Sigmoid colon (tissue), 7 donors: Measurements from ENCODE around the gene CLCN2. TPM values are rescaled to one million over a fixed set of nuclear protein-coding genes. Genes with fewer than 3 reads are reported as not detected.
A peak's percentile ranks its signal among the peaks of the same experiment; 100 is the strongest.

ENCODE experiments used
- DNase-seq: peaks from one replicate; pipeline ENCODE4 v3.0.0-alpha.2; 2019
- H3K27ac ChIP-seq, 4 donors: fragments of 200-600 bp; sonication (generic); one replicate each; pipeline ENCODE4 v1.5.1; 2016 to 2019; ENCODE audit warnings: mild to moderate bottlenecking in 1 of 4
- H3K27me3 ChIP-seq, 3 donors: fragments of 200-600 bp; sonication (generic); one replicate each; pipeline ENCODE4 v1.5.1; 2019; ENCODE audit warnings: mild to moderate bottlenecking in 1 of 3
- H3K36me3 ChIP-seq, 4 donors: fragments of 200-600 bp; sonication (generic); one replicate each; pipeline ENCODE4 v1.5.1; 2016 to 2019
- H3K4me1 ChIP-seq, 4 donors: fragments of 200-600 bp; sonication (generic); one replicate each; pipeline ENCODE4 v1.5.1; 2017 to 2019
- H3K4me3 ChIP-seq, 4 donors: fragments of 200-600 bp; sonication (generic); one replicate each; pipeline ENCODE4 v1.5.1; 2017 to 2019; ENCODE audit warnings: mild to moderate bottlenecking in 2 of 4, moderate library complexity in 1 of 4
- H3K9me3 ChIP-seq, 4 donors: fragments of 200-600 bp in 3 of 4; sonication (generic) in 3 of 4; one replicate each; pipeline versions ENCODE4 v1.5.1 to v1.6.1; 2013 to 2019
- CTCF ChIP-seq, 4 experiments: fragments of 450-650 bp in 3 of 4; fragments of 200-600 bp in 1 of 4; IDR thresholded peaks; one replicate each; pipeline ENCODE4 v1.5.1; 2016 to 2019; ENCODE audit warnings: antibody characterized with exemption in 4 of 4, mild to moderate bottlenecking in 3 of 4, moderate library complexity in 2 of 4
- EP300 ChIP-seq, 4 donors: sonication (generic); formaldehyde crosslinking; IDR thresholded peaks; one replicate each; pipeline ENCODE4 v1.6.1; 2017; ENCODE audit warnings: antibody characterized with exemption in 4 of 4
- POLR2A ChIP-seq, 2 donors: fragments of 450-650 bp; IDR thresholded peaks; one replicate each; pipeline ENCODE4 v1.6.1; 2016; ENCODE audit warnings: antibody characterized with exemption in 2 of 2, mild to moderate bottlenecking in 2 of 2, moderate library complexity in 2 of 2
- POLR2AphosphoS5 ChIP-seq, 4 donors: sonication (generic); formaldehyde crosslinking; IDR thresholded peaks; one replicate each; pipeline ENCODE4 v1.6.1; 2017; ENCODE audit warnings: antibody characterized with exemption in 4 of 4
- WGBS, 2 donors: extraction: QIAGEN DNeasy Blood & Tissue Kit; methylation state at CpG; one replicate each; pipeline ENCODE4 v1.1.7; 2013; 5-methylcytosine and 5-hydroxymethylcytosine counted together
- intact Hi-C: fragments of 100-400 bp; cut with DNase I; formaldehyde crosslinking; loops from one replicate; pipeline ENCODE4 v1.15.1; 2023
- polyA plus RNA-seq, 3 donors: library from polyadenylated mRNA; stranded (reverse); fragments of 200-250 nt; gene quantifications; one replicate each; pipeline ENCODE4 v1.2.3, GENCODE V29; 2013
- total RNA-seq, 4 donors: library from RNA; depleted of rRNA; stranded (reverse); fragments of >200 nt; gene quantifications; one replicate each; pipeline ENCODE4 v1.1.0, GENCODE V29; 2016
- donor health status: healthy with polysubstance abuse.
- donor health status: Bipolar disorder and iron deficiency.
- donor health status: healthy.

Gene CLCN2
- total and polyA plus RNA-seq, 7 donors, result 1.6 to 30.2 (median 3.3) TPM

- Histone ChIP-seq H3K36me3 (peaks cover 0 to 28% (median 7%) of the 10 kb centered on the region in 4 donors), H3K4me1 (peaks cover 0 to 37% (median 34%) of the 10 kb centered on the region in 4 donors), H3K4me3 (peak overlapping the region; percentile 63 to 94 (median 86)), H3K9me3 (no peaks in the 10 kb centered on the region), H3K27ac (peak overlapping the region; percentile 93 to 99 (median 98)), H3K27me3 (no peaks in the 10 kb centered on the region)
- no peak for DNase-seq
- intact Hi-C loops, result loop anchor here (10.0 kb wide), 1 partner anchor 414 kb away; no protein-coding TSS in a partner anchor
- TF ChIP-seq CTCF (IDR thresholded peaks at IDR 0.05) (no peak), POLR2AphosphoS5 (IDR thresholded peaks at IDR 0.05) (no peak), EP300 (IDR thresholded peaks at IDR 0.05) (no peak), POLR2A (IDR thresholded peaks at IDR 0.05) (no peak)
- 3 to 10% methylated on average over 24 of the region's 24 CpGs for WGBS, 2 donors
Observed at GRCh38 chr3:184360929-184361531, 375 bp downstream of the CLCN2 start.

- TF ChIP-seq POLR2A (IDR thresholded peaks at IDR 0.05) (no peak), CTCF (IDR thresholded peaks at IDR 0.05) (no peak), EP300 (IDR thresholded peaks at IDR 0.05) (no peak), POLR2AphosphoS5 (IDR thresholded peaks at IDR 0.05) (no peak)
- no peaks in the 10 kb centered on the region for H3K9me3 ChIP-seq
- no peak for DNase-seq
- peak overlapping the region; percentile 93 to 99 (median 98) for H3K27ac ChIP-seq
- intact Hi-C loops, result loop anchor here (10.0 kb wide), 1 partner anchor 415 kb away; no protein-coding TSS in a partner anchor
- peaks cover 0 to 31% (median 6%) of the 10 kb centered on the region in 4 donors for H3K36me3 ChIP-seq
- WGBS, 2 donors, result 51 to 74% methylated on average over 12 of the region's 12 CpGs
- H3K27me3 ChIP-seq, result no peaks in the 10 kb centered on the region
- peak overlapping the region in 3 of 4 donors; percentile 63 to 94 (median 92) for H3K4me3 ChIP-seq
- H3K4me1 ChIP-seq, result peaks cover 0 to 37% (median 34%) of the 10 kb centered on the region in 4 donors
Observed at GRCh38 chr3:184360070-184360928, 1.1 kb downstream of the CLCN2 start.

GRCh38 chr3:184359610-184360009 is 1.8 kb downstream of the CLCN2 start:
- WGBS, 2 donors, result 58 to 79% methylated on average over 9 of the region's 9 CpGs
- Histone ChIP-seq H3K36me3 (peaks cover 0 to 31% (median 4%) of the 10 kb centered on the region in 4 donors), H3K4me3 (no peak overlapping the region), H3K9me3 (no peaks in the 10 kb centered on the region), H3K4me1 (peaks cover 0 to 37% (median 31%) of the 10 kb centered on the region in 4 donors), H3K27ac (no peak overlapping the region), H3K27me3 (no peaks in the 10 kb centered on the region)
- TF ChIP-seq POLR2A (IDR thresholded peaks at IDR 0.05) (no peak), POLR2AphosphoS5 (IDR thresholded peaks at IDR 0.05) (no peak), EP300 (IDR thresholded peaks at IDR 0.05) (no peak), CTCF (IDR thresholded peaks at IDR 0.05) (no peak)
- no peak for DNase-seq
- intact Hi-C loops, result loop anchor here (10.0 kb wide), 1 partner anchor 415 kb away; no protein-coding TSS in a partner anchor

GRCh38 chr3:184358921-184359350 is 2.5 kb downstream of the CLCN2 start:
- 83% methylated on average over 14 of the region's 14 CpGs for WGBS, 2 donors
- TF ChIP-seq POLR2A (IDR thresholded peaks at IDR 0.05), result no peak
- TF ChIP-seq EP300 (IDR thresholded peaks at IDR 0.05), result no peak
- no peak for TF ChIP-seq POLR2AphosphoS5 (IDR thresholded peaks at IDR 0.05)
- TF ChIP-seq CTCF (IDR thresholded peaks at IDR 0.05), result no peak
- Histone ChIP-seq H3K27me3 (no peaks in the 10 kb centered on the region), H3K36me3 (peaks cover 0 to 31% (median 4%) of the 10 kb centered on the region in 4 donors), H3K4me1 (peaks cover 0 to 38% (median 27%) of the 10 kb centered on the region in 4 donors), H3K27ac (no peak overlapping the region), H3K4me3 (no peak overlapping the region), H3K9me3 (no peaks in the 10 kb centered on the region)
- no peak for DNase-seq
- intact Hi-C loops, result no loop called here
